Activated naive CD8-positive, alpha-beta T cell treated with anti-CD3 and anti-CD28 coated beads, Interleukin-2, amount 10 ng/mL, durations not matched to agents 7 days and 5 days (primary cell): ENCODE data around the gene HOXA11. TPM values are rescaled to one million over a fixed set of nuclear protein-coding genes. Genes with fewer than 3 reads are reported as not detected.
A peak's percentile ranks its signal among the peaks of the same experiment; 100 is the strongest.

Experiments used
- ATAC-seq: fragments of 150-1000 bp; cut with Tn5 transposase; one replicate; pipeline ENCODE4 v1.10.0; 2021; ENCODE audit warnings: low read depth, moderate library complexity
- POLR2A ChIA-PET: fragments of 350-600 bp; sonication (Branson Sonifier 250); formaldehyde crosslinking; loops from one replicate; lab custom pipeline; 2021; ENCODE audit warnings: antibody characterized with exemption; lab: Charles Lee
- DNase-seq: peaks from one replicate; pipeline ENCODE4 v3.0.0; 2021
- H3K27ac Mint-ChIP-seq: one replicate; pipeline ENCODE4 v1.8.0; 2022; ENCODE audit warnings: mild to moderate bottlenecking, mixed read lengths
- H3K27me3 Mint-ChIP-seq: one replicate; pipeline ENCODE4 v1.8.0; 2022; ENCODE audit warnings: mild to moderate bottlenecking, moderate library complexity, mixed read lengths
- H3K36me3 Mint-ChIP-seq: one replicate; pipeline ENCODE4 v1.8.0; 2021; ENCODE audit warnings: mild to moderate bottlenecking, mixed read lengths
- H3K4me1 Mint-ChIP-seq: one replicate; pipeline ENCODE4 v1.8.0; 2021; ENCODE audit warnings: mixed read lengths
- H3K4me3 Mint-ChIP-seq: one replicate; pipeline ENCODE4 v1.8.0; 2022; ENCODE audit warnings: mild to moderate bottlenecking, moderate library complexity, mixed read lengths
- H3K9me3 Mint-ChIP-seq: one replicate; pipeline ENCODE4 v1.8.0; 2021; ENCODE audit warnings: mixed read lengths
- total RNA-seq, 2 experiments: library from RNA; stranded (reverse); gene quantifications; one replicate each; pipeline ENCODE4 v1.2.3, GENCODE V29; 2021

HOXA11 gene
- total RNA-seq, 2 experiments from 2014 or later: not detected

- ATAC-seq: no peak
- Mint-ChIP-seq H3K36me3 (peaks cover 2% of the 10 kb centered on the region), H3K4me1 (peaks cover 14% of the 10 kb centered on the region), H3K9me3 (no peaks in the 10 kb centered on the region), H3K4me3 (peak overlapping the region; percentile 25), H3K27me3 (peaks cover 89% of the 10 kb centered on the region), H3K27ac (no peak overlapping the region)
- POLR2A ChIA-PET: no interaction called here
- DNase-seq: peak; percentile 19
Observed at GRCh38 chr7:27193335-27194001, 8.4 kb upstream of the HOXA11 start.

GRCh38 chr7:27192546-27193334 lies 7.7 kb upstream of the HOXA11 start:
- H3K36me3 Mint-ChIP-seq: peaks cover 2% of the 10 kb centered on the region
- no peaks in the 10 kb centered on the region for H3K9me3 Mint-ChIP-seq
- DNase-seq: peak; percentile 51
- H3K4me3 Mint-ChIP-seq: peak overlapping the region; percentile 60
- no peak overlapping the region for H3K27ac Mint-ChIP-seq
- POLR2A ChIA-PET: no interaction called here
- ATAC-seq: peak; percentile 37
- H3K4me1 Mint-ChIP-seq: peaks cover 18% of the 10 kb centered on the region
- H3K27me3 Mint-ChIP-seq: peaks cover 89% of the 10 kb centered on the region

GRCh38 chr7:27191833-27192545 lies 7.0 kb upstream of the HOXA11 start:
- ATAC-seq (no peak), DNase-seq (no peak)
- H3K36me3 Mint-ChIP-seq: peaks cover 2% of the 10 kb centered on the region
- peaks cover 89% of the 10 kb centered on the region for H3K27me3 Mint-ChIP-seq
- H3K4me3 Mint-ChIP-seq: peak overlapping the region; percentile 16
- POLR2A ChIA-PET: no interaction called here
- H3K27ac Mint-ChIP-seq: no peak overlapping the region
- H3K4me1 Mint-ChIP-seq: peaks cover 18% of the 10 kb centered on the region
- H3K9me3 Mint-ChIP-seq: no peaks in the 10 kb centered on the region

- peaks cover 89% of the 10 kb centered on the region for H3K27me3 Mint-ChIP-seq
- POLR2A ChIA-PET: interaction anchor here (0.5 to 0.9 kb wide), 2 partner anchors 14 to 826 kb away, joined by 3 to 7 read pairs; no protein-coding TSS in a partner anchor
Observed at GRCh38 chr7:27191161-27191731, 6.2 kb upstream of the HOXA11 start.

GRCh38 chr7:27189997-27190748 lies 5.1 kb upstream of the HOXA11 start:
- POLR2A ChIA-PET: interaction anchor here (0.5 to 0.9 kb wide), 2 partner anchors 13 to 827 kb away, joined by 3 to 7 read pairs; no protein-coding TSS in a partner anchor

More at GRCh38 chr7:27191161-27191731, 6.2 kb upstream of the HOXA11 start:
- peaks cover 2% of the 10 kb centered on the region for H3K36me3 Mint-ChIP-seq
- H3K9me3 Mint-ChIP-seq: no peaks in the 10 kb centered on the region
- DNase-seq (peak; percentile 19), ATAC-seq (no peak)
- H3K4me1 Mint-ChIP-seq: peaks cover 19% of the 10 kb centered on the region
- H3K4me3 Mint-ChIP-seq: no peak overlapping the region
- H3K27ac Mint-ChIP-seq: no peak overlapping the region

GRCh38 chr7:27189295-27189996 lies 4.4 kb upstream of the HOXA11 start:
- peak overlapping the region; percentile 48 for H3K4me3 Mint-ChIP-seq
- ATAC-seq (no peak), DNase-seq (peak; percentile 40)
- H3K27ac Mint-ChIP-seq: peak overlapping the region; percentile 34
- H3K4me1 Mint-ChIP-seq: peaks cover 32% of the 10 kb centered on the region
- peaks cover 94% of the 10 kb centered on the region for H3K27me3 Mint-ChIP-seq
- no peaks in the 10 kb centered on the region for H3K9me3 Mint-ChIP-seq
- POLR2A ChIA-PET: no interaction called here
- peaks cover 2% of the 10 kb centered on the region for H3K36me3 Mint-ChIP-seq

More at GRCh38 chr7:27189997-27190748, 5.1 kb upstream of the HOXA11 start:
- peaks cover 2% of the 10 kb centered on the region for H3K36me3 Mint-ChIP-seq
- no peak for ATAC-seq
- peaks cover 27% of the 10 kb centered on the region for H3K4me1 Mint-ChIP-seq
- peak; percentile 15 for DNase-seq
- H3K27ac Mint-ChIP-seq: peak overlapping the region; percentile 34
- peak overlapping the region; percentile 48 for H3K4me3 Mint-ChIP-seq
- peaks cover 94% of the 10 kb centered on the region for H3K27me3 Mint-ChIP-seq
- no peaks in the 10 kb centered on the region for H3K9me3 Mint-ChIP-seq

- ATAC-seq (peak; percentile 59), DNase-seq (peak; percentile 58)
- H3K4me3 Mint-ChIP-seq: peak overlapping the region; percentile 73
- H3K27me3 Mint-ChIP-seq: peaks cover 93% of the 10 kb centered on the region
- POLR2A ChIA-PET: no interaction called here
- H3K27ac Mint-ChIP-seq: peak overlapping the region; percentile 54
- H3K9me3 Mint-ChIP-seq: no peaks in the 10 kb centered on the region
- H3K36me3 Mint-ChIP-seq: peaks cover 2% of the 10 kb centered on the region
- peaks cover 32% of the 10 kb centered on the region for H3K4me1 Mint-ChIP-seq
Observed at GRCh38 chr7:27188386-27189294, 3.6 kb upstream of the HOXA11 start.

GRCh38 chr7:27187475-27188385 lies 2.7 kb upstream of the HOXA11 start:
- Mint-ChIP-seq H3K9me3 (no peaks in the 10 kb centered on the region), H3K27ac (no peak overlapping the region), H3K36me3 (peaks cover 2% of the 10 kb centered on the region), H3K4me3 (peak overlapping the region; percentile 73), H3K27me3 (peaks cover 95% of the 10 kb centered on the region), H3K4me1 (peaks cover 30% of the 10 kb centered on the region)
- POLR2A ChIA-PET: interaction anchor here (0.8 kb wide), 1 partner anchor 14 kb away, joined by 3 read pairs; no protein-coding TSS in a partner anchor
- ATAC-seq: no peak
- peak; percentile 35 for DNase-seq

- Mint-ChIP-seq H3K4me3 (no peak overlapping the region), H3K9me3 (no peaks in the 10 kb centered on the region), H3K27ac (no peak overlapping the region), H3K36me3 (peaks cover 2% of the 10 kb centered on the region), H3K27me3 (peaks cover 93% of the 10 kb centered on the region), H3K4me1 (peaks cover 30% of the 10 kb centered on the region)
- ATAC-seq: no peak
- POLR2A ChIA-PET: interaction anchor here (0.8 kb wide), 1 partner anchor 13 kb away, joined by 3 read pairs; no protein-coding TSS in a partner anchor
- peak; percentile 8 for DNase-seq
Observed at GRCh38 chr7:27186668-27187474, 1.8 kb upstream of the HOXA11 start.
